GM13976 (cell line): Measurements from ENCODE around the gene ALK.

ENCODE experiments used
- DNase-seq: peaks from one replicate; pipeline ENCODE4 v3.0.0; 2012; ENCODE audit warnings: low spot score
- CTCF ChIP-seq: IDR thresholded peaks from 2 replicates; pipeline ENCODE4 v1.5.1; 2012; ENCODE audit warnings: borderline replicate concordance, mild to moderate bottlenecking; ENCODE audit not compliant: insufficient read depth; ENCODE audit errors: extremely low read depth, missing control alignments, control extremely low read depth
- in situ Hi-C: fragments of 300-500 bp; cut with MboI; formaldehyde crosslinking; loops from one replicate; pipeline ENCODE4 v1.12.0; 2022; ENCODE audit warnings: low sequenced_read_pairs, mixed read lengths, inconsistent platforms; ENCODE audit not compliant: unreplicated experiment

The ALK gene

DNA sequence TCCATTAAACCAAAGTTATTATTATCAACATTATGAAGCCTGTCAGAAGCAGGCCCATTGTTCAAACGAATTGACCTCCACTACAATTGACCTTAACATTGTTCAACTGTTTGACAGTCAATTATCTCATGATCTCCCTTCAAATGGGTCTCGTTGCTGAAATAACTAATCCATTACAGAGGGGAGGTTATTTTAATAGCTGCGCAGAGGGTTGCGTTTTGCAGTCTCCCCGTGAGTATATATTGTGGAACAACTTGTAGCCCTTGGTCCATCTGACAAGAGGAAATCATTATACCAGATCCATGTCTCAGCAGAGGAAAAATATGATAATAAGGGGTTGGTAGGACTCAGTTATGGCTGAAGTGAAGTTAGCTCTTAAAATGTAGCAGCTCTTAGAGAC lies 159.1 kb downstream of the ALK start:
- no peak for TF ChIP-seq CTCF
- in situ Hi-C loops, result no loop called here
- DNase-seq, result no peak

- DNase-seq, result no peak
- in situ Hi-C loops, result no loop called here
- TF ChIP-seq CTCF, result no peak
Observed at GRCh38 chr2:29761278-29761677, 160.1 kb downstream of the ALK start.

DNA sequence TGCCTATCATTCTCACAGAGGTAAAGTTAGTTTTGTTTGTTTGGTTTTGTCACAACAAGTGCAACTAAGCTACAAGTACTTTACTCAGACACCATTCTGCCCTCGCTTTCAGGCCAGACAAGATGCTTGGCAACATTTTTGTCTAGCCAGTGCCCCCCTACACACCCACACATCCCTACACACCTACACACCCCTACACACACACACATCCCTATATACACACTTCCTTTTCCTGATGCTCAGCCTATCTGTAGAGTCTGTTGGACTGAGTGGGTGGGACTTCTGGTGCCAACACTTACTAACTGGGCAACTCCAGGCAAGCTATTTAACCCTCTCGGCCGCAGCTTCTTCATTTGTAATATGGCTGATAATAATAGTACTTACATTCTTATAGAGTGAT lies 161.4 kb downstream of the ALK start:
- no peak for TF ChIP-seq CTCF
- DNase-seq, result no peak
- in situ Hi-C loops, result no loop called here

DNA sequence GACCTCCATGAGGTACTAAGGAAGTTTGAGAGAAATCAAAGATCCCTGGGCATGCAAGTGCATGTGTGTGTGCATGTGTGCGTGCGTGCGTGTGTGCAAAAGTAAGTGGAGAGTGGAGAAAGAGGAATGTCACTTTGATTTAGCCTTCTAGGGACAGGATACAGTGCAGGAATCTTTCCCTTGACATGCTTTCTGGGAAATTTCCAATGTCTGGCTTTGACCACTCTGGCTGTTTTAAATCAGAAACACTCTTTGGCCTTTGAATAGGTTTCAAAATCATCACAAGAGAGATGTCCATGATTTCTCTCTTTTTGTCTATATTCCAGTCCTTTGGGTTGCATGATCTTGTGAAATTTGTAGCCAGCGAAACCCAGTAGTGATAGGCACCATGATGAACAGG lies 162.0 kb downstream of the ALK start:
- DNase-seq, result no peak
- no peak for TF ChIP-seq CTCF
- in situ Hi-C loops, result no loop called here

GRCh38 chr2:29755829-29756228 lies 165.6 kb downstream of the ALK start:
- TF ChIP-seq CTCF, result no peak
- in situ Hi-C loops, result no loop called here
- DNase-seq, result no peak

- no peak for TF ChIP-seq CTCF
- DNase-seq, result no peak
- in situ Hi-C loops, result no loop called here
Observed at GRCh38 chr2:29755233-29755632, 166.2 kb downstream of the ALK start.
